Peyer's patch (tissue), 4 donors: Measurements from ENCODE around the gene SLC22A23.

Experiments used
- POLR2A ChIP-seq, 2 donors: fragments of 450-650 bp; IDR thresholded peaks; one replicate each; pipeline ENCODE4 v1.5.1; 2017; ENCODE audit warnings: antibody characterized with exemption in 2 of 2, mild to moderate bottlenecking in 2 of 2, moderate library complexity in 2 of 2
- TF ChIP-seq, protein P1 (sequence below), 6 experiments: fragments of 450-650 bp in 4 of 6; fragments of 200-600 bp in 2 of 6; sonication (generic) in 1 of 6; IDR thresholded peaks; one replicate each; pipeline ENCODE4 v1.5.1; 2017 to 2019; ENCODE audit warnings: antibody characterized with exemption in 6 of 6, mild to moderate bottlenecking in 3 of 6, moderate library complexity in 1 of 6

- TF ChIP-seq, protein P1, sequence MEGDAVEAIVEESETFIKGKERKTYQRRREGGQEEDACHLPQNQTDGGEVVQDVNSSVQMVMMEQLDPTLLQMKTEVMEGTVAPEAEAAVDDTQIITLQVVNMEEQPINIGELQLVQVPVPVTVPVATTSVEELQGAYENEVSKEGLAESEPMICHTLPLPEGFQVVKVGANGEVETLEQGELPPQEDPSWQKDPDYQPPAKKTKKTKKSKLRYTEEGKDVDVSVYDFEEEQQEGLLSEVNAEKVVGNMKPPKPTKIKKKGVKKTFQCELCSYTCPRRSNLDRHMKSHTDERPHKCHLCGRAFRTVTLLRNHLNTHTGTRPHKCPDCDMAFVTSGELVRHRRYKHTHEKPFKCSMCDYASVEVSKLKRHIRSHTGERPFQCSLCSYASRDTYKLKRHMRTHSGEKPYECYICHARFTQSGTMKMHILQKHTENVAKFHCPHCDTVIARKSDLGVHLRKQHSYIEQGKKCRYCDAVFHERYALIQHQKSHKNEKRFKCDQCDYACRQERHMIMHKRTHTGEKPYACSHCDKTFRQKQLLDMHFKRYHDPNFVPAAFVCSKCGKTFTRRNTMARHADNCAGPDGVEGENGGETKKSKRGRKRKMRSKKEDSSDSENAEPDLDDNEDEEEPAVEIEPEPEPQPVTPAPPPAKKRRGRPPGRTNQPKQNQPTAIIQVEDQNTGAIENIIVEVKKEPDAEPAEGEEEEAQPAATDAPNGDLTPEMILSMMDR (IDR thresholded peaks at IDR 0.05), result no peak
- TF ChIP-seq POLR2A (IDR thresholded peaks at IDR 0.05), result no peak
Observed at GRCh38 chr6:3356056-3356823, 100.6 kb downstream of the SLC22A23 start.
